NCI-H1694 treated with DMSO at 0.1 percent for 48 hours (cell line): ENCODE data around the gene RAI2.

ENCODE experiments used
- DNase-seq: peaks from one replicate; lab custom pipeline; 2025; lab: John Stamatoyannopoulos, UW

RAI2 gene

GRCh38 chrX:17860811-17861488, at the start of gene RAI2:
Gene RAI2 (minus strand): TSS chrX:17861298. CDS start chrX:17802010, 59,288 bp downstream.
- no peak for DNase-seq

- DNase-seq, result no peak
These were observed 27.3 kb upstream of the RAI2 start for GRCh38 chrX:17888421-17888820.

GRCh38 chrX:17882680-17883079, 21.6 kb upstream of the RAI2 start:
- DNase-seq, result no peak

GRCh38 chrX:17878028-17878670, 17.1 kb upstream of the RAI2 start:
- no peak for DNase-seq

GRCh38 chrX:17876135-17876534, 15.0 kb upstream of the RAI2 start:
- no peak for DNase-seq

- DNase-seq, result no peak
These were observed 8.5 kb upstream of the RAI2 start for GRCh38 chrX:17869580-17869979.

GRCh38 chrX:17861489-17862011, 452 bp upstream of the RAI2 start:
- DNase-seq, result no peak

- DNase-seq, result no peak
These were observed 818 bp downstream of the RAI2 start for GRCh38 chrX:17860179-17860780.

- no peak for DNase-seq
These were observed 1.4 kb downstream of the RAI2 start for GRCh38 chrX:17859609-17860178.

- no peak for DNase-seq
These were observed 6.6 kb downstream of the RAI2 start for GRCh38 chrX:17854531-17854930.

GRCh38 chrX:17854069-17854468, 7.0 kb downstream of the RAI2 start:
- DNase-seq, result no peak

- no peak for DNase-seq
These were observed 9.2 kb downstream of the RAI2 start for GRCh38 chrX:17851874-17852273.

- no peak for DNase-seq
These were observed 12.4 kb downstream of the RAI2 start for GRCh38 chrX:17848545-17849265.

GRCh38 chrX:17846045-17846444, 15.1 kb downstream of the RAI2 start:
- DNase-seq, result no peak

- DNase-seq, result no peak
These were observed 16.9 kb downstream of the RAI2 start for GRCh38 chrX:17844236-17844635.

GRCh38 chrX:17842769-17843525, 18.2 kb downstream of the RAI2 start:
- no peak for DNase-seq

GRCh38 chrX:17839269-17839668, 21.8 kb downstream of the RAI2 start:
- no peak for DNase-seq

GRCh38 chrX:17836830-17837229, 24.3 kb downstream of the RAI2 start:
- DNase-seq, result peak; percentile 67

GRCh38 chrX:17833954-17834353, 27.1 kb downstream of the RAI2 start:
- DNase-seq, result no peak

- DNase-seq, result no peak
These were observed 29.8 kb downstream of the RAI2 start for GRCh38 chrX:17831255-17831654.

- no peak for DNase-seq
These were observed 30.9 kb downstream of the RAI2 start for GRCh38 chrX:17830211-17830610.
